VCaP (cell line): Measurements from ENCODE around the gene TADA3.

ENCODE experiments used
- H3K27ac ChIP-seq: fragments of 450-650 bp; 2 replicates; pipeline ENCODE4 v1.5.1; 2017
- TF ChIP-seq, protein P1 (sequence below): fragments of 450-650 bp; conservative IDR thresholded peaks from 2 replicates; pipeline ENCODE4 v1.5.1; 2017; ENCODE audit warnings: mild to moderate bottlenecking, moderate library complexity

The TADA3 gene

DNA sequence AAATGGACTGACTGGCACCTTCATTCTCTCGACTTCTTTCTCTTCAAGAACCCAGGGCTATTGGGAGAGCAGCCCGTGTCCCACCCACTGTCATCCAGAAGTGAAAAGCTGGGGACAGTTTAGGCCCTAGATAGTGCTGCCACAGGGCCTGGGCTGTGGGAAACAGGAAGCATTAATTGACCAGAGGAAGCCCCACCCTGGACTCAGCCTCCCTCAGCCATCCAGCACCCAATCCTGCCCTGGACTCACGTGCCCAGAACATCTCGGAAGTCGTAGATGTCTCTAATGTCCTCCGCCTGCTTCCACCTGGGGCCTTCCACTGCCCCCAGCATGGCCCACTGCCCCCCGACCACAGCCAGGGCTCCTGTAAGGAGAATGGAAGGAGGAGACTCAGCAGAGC is 24.9 kb downstream of the TADA3 start:
- TF ChIP-seq, protein P1, sequence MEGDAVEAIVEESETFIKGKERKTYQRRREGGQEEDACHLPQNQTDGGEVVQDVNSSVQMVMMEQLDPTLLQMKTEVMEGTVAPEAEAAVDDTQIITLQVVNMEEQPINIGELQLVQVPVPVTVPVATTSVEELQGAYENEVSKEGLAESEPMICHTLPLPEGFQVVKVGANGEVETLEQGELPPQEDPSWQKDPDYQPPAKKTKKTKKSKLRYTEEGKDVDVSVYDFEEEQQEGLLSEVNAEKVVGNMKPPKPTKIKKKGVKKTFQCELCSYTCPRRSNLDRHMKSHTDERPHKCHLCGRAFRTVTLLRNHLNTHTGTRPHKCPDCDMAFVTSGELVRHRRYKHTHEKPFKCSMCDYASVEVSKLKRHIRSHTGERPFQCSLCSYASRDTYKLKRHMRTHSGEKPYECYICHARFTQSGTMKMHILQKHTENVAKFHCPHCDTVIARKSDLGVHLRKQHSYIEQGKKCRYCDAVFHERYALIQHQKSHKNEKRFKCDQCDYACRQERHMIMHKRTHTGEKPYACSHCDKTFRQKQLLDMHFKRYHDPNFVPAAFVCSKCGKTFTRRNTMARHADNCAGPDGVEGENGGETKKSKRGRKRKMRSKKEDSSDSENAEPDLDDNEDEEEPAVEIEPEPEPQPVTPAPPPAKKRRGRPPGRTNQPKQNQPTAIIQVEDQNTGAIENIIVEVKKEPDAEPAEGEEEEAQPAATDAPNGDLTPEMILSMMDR, result no peak
- no peak overlapping the region for H3K27ac ChIP-seq

DNA sequence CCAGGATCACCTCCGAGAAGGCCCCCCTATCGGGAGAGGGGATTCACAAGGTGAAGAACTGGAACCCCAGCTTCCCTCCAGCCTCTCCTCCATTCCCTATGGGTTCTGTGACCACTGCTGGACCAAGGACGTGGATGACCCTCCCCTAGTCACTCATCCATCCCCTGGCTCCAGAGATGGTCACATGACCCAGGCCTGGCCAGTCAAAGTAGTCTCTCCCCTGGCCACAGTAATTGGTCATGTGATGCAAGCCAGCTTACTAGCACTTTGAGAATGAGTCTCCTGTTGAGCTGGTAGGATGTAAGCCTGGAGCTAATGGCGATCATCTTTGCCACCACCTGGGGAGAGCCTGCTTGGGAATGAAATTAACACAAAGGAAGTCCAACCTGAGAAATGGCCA is 26.4 kb downstream of the TADA3 start:
- no peak overlapping the region for H3K27ac ChIP-seq
- TF ChIP-seq, protein P1, result no peak

DNA sequence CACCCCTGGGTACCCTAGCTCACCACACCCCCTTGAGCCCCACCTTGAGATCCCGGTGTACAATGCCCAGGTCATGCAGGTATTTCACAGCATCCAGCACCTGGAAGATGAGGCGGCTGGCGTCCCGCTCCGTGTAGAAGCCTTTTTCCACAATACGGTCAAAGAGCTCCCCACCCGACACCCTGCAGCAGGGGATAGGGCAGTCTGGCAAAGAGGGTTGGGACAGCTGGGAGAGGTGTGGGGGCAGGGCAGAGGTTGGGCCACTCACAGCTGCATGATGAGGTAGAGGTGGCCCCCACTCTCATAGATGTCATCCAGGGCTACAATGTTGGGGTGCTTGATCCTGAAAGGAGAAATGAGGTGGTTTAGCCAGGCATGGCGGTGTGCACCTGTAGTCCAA is 29.4 kb downstream of the TADA3 start:
- no peak overlapping the region for H3K27ac ChIP-seq
- TF ChIP-seq, protein P1, result no peak

DNA sequence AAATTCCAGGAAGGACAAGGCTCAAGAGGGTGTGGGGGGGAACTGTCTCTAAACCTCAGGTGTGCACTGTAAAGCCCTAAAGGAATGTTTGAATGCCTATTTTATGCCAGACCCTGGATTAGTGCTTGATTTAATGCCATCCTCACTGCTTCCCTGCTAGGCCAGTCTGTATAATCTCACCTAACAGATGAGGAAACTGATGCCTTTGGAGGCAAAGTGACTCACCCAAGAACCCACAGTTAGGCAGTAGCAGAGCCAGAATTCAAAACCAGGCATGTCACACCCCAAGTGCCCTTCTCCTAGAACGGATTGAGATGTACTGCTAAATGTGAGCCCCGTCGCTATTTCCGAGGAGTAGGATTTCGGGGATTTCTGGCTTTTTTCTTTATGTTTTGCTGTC is 30.4 kb downstream of the TADA3 start:
- H3K27ac ChIP-seq, result no peak overlapping the region
- TF ChIP-seq, protein P1, result no peak

DNA sequence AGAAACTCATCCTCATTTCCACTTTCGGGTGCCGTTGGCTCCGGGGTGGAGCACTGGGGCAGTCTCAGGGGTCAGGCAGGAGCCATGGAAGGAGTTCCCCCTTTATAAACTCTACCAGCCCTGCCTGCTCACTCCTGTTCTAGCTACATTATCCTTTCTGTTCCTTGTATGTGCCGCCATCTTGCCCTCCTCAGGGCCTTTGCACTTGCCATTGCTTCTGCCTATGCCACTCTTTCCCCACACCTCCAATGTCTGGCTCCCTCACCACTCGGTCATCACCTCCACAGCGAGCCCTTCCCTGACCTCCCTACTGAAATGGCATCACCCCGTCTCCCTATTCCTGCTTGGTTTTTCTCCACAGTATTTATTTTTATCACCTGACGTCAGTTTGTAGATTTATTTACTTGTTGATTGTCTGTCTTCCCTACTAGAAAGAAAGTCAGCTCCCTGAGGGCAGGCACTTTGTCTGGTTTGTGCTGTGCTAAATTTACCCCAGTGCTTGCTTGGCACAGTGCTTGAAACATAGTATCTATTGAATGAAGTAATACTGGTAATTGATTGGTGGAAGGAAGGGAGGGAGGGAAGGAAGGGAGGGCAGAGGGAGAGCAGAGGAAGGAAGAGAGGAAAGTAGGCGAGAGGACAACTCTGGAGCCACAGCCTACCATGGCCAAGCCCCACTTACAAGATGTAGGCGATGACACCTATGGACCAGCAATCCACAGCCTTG is 31.3 kb downstream of the TADA3 start:
- TF ChIP-seq, protein P1, result no peak

DNA sequence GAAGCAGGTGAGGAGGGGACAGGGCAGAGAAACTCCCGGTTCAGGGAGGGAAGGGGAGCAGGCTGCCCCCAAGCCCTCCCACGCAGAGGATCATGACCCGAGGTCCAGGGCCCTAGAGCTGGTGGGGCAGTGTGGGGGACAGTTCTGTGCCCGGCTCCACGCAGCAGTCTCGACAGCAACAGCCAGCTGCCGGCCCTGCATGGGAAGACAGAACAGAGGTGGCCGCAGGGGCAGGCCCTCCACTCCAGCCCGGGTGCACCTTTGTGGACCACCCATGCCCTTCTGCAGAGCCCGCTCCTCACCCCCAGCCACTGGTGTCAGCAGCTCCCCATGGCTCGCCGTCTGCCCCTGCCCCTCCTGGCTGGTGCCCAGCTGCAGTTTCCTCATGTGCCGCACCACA is 34.8 kb downstream of the TADA3 start:
- TF ChIP-seq, protein P1, result no peak

More for the DNA sequence above, 31.3 kb downstream of the TADA3 start:
- no peak overlapping the region for H3K27ac ChIP-seq

DNA sequence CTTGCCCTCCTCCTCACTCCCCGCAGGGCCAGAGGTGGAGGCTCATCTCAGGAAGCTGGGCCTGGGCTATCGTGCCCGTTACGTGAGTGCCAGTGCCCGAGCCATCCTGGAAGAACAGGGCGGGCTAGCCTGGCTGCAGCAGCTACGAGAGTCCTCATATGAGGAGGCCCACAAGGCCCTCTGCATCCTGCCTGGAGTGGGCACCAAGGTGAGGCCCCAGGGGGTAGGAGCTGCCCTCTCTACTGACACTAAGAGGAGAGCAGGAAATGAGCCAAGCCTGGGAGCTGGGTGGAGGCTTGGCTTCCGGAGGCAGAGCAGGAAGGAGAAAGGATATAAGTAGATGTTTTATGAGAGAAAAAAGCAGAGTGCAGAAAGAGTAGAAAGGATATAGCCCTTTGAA is 37.6 kb downstream of the TADA3 start:
- TF ChIP-seq, protein P1, result no peak
- peak overlapping the region; percentile 51 for H3K27ac ChIP-seq

More for the DNA sequence above, 34.8 kb downstream of the TADA3 start:
- H3K27ac ChIP-seq, result no peak overlapping the region
